HUES6 (cell line): ENCODE results near the gene STRADB.

Experiments
- H3K27ac ChIP-seq: 2 replicates; pipeline ENCODE4 v1.7.0; 2013; ENCODE audit warnings: low read depth, mild to moderate bottlenecking, low read length, inconsistent platforms
- H3K27me3 ChIP-seq: 2 replicates; pipeline ENCODE4 v1.6.1; 2013; ENCODE audit warnings: low read length; ENCODE audit not compliant: control insufficient read depth, insufficient read depth
- H3K36me3 ChIP-seq: 2 replicates; pipeline ENCODE4 v1.6.1; 2013; ENCODE audit warnings: low read length; ENCODE audit not compliant: control insufficient read depth, insufficient read depth
- H3K4me1 ChIP-seq: 2 replicates; pipeline ENCODE4 v1.6.1; 2013; ENCODE audit warnings: low read length; ENCODE audit not compliant: control insufficient read depth, insufficient read depth
- H3K4me3 ChIP-seq: 2 replicates; pipeline ENCODE4 v1.5.1; 2013; ENCODE audit warnings: low read depth, low read length
- H3K9ac ChIP-seq: one replicate; pipeline ENCODE4 v1.6.1; 2013; ENCODE audit warnings: mild to moderate bottlenecking, low read length
- H3K9me3 ChIP-seq: 2 replicates; pipeline ENCODE4 v1.6.1; 2013; ENCODE audit warnings: low read depth, low read length; ENCODE audit not compliant: control insufficient read depth, insufficient read depth

STRADB gene

DNA sequence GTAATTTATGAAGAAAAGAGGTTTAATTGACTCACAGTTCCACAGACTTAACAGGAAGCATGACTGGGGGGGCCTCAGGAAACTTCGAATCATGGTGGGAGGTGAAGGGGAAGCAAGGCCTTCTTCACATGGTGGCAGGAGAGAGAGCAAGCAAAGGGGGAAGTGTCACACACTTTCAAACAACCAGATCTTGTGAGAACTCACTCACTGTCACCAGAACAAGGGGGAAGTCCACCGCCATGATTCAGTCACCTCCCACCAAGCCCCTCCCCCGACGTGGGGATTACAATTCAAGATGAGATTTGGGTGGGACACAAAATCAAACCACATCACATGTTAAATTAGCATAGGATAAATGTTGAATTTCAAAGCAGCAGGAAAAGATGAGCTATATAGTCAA lies 56.2 kb downstream of the STRADB start:
- Histone ChIP-seq H3K9ac (no peak overlapping the region), H3K27me3 (no peaks in the 10 kb centered on the region), H3K9me3 (peaks cover 10% of the 10 kb centered on the region; the same call in 1 of the 2 replicates), H3K27ac (no peak overlapping the region), H3K36me3 (no peaks in the 10 kb centered on the region), H3K4me3 (no peak overlapping the region), H3K4me1 (no peaks in the 10 kb centered on the region)

DNA sequence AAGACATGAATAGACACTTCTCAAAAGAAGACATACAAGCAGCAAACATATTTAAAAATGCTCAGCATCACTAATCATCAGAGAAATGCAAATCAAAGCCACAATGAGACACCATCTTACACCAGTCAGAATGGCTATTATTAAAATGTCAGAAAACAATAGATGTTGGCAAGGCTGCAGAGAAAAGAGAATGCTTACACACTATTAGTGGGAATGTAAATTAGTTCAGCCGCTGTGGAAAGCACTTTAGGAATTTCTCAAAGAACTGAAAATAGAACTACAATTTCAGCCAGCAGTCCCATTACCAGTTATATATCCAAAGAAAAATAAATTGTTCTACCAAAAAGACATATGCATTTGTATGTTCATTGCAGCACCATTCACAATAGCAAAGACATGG lies 61.7 kb downstream of the STRADB start:
- no peaks in the 10 kb centered on the region for H3K27me3 ChIP-seq
- H3K4me3 ChIP-seq: no peak overlapping the region
- no peak overlapping the region for H3K27ac ChIP-seq
- H3K36me3 ChIP-seq: no peaks in the 10 kb centered on the region
- no peaks in the 10 kb centered on the region for H3K9me3 ChIP-seq
- no peaks in the 10 kb centered on the region for H3K4me1 ChIP-seq
- H3K9ac ChIP-seq: no peak overlapping the region

- H3K27ac ChIP-seq: no peak overlapping the region
- no peak overlapping the region for H3K9ac ChIP-seq
- H3K27me3 ChIP-seq: no peaks in the 10 kb centered on the region
- H3K4me1 ChIP-seq: no peaks in the 10 kb centered on the region
- H3K9me3 ChIP-seq: no peaks in the 10 kb centered on the region
- H3K4me3 ChIP-seq: no peak overlapping the region
- H3K36me3 ChIP-seq: no peaks in the 10 kb centered on the region
Observed at GRCh38 chr2:201515573-201516246, 64.2 kb downstream of the STRADB start.

- Histone ChIP-seq H3K36me3 (no peaks in the 10 kb centered on the region), H3K4me3 (no peak overlapping the region)
Observed at GRCh38 chr2:201517094-201517493, 65.6 kb downstream of the STRADB start.

DNA sequence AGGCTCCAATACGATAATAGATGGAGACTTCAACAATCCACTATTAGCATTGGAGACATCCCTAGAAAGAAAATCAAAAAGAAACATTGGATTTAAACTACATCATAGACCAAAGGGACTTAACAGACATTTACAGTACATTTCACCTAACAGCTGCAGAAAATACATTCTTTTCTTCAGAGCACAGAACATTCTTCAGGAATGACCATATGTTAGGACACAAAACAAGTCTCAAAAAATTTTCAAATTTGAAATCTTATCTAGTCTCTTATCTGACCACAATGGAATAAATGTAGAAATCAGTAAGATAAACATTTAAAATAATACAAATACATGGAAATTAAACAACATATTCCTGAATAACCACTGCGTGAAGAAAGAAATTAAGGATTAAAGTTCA lies 68.7 kb downstream of the STRADB start:
- H3K27me3 ChIP-seq: no peaks in the 10 kb centered on the region
- H3K36me3 ChIP-seq: no peaks in the 10 kb centered on the region
- no peaks in the 10 kb centered on the region for H3K9me3 ChIP-seq
- no peak overlapping the region for H3K4me3 ChIP-seq
- H3K4me1 ChIP-seq: no peaks in the 10 kb centered on the region
- H3K27ac ChIP-seq: no peak overlapping the region
- H3K9ac ChIP-seq: no peak overlapping the region

More at GRCh38 chr2:201517094-201517493, 65.6 kb downstream of the STRADB start:
- Histone ChIP-seq H3K9ac (no peak overlapping the region), H3K27ac (no peak overlapping the region), H3K9me3 (no peaks in the 10 kb centered on the region), H3K27me3 (no peaks in the 10 kb centered on the region), H3K4me1 (no peaks in the 10 kb centered on the region)

DNA sequence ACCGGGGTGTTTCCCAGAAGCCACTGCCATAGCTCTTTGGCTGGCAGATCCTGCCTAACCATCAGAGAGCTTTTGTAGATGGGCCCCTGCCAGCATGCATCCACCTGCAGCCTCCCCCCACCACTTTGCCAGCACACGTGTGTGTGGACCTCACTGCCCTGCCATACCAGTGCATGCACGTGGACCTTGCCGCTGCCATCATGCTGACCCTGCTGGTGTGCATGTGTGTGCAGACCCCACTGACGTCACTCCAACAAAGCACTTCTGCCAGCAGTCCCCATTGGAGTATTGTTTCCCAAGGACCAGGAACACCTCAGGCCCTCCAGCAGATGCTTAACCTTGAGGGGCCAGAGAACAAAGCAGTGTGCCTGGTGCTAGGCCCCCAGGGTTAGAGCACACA lies 71.4 kb downstream of the STRADB start:
- Histone ChIP-seq H3K9me3 (0 out of 2 replicates have a peak, but pooled peaks cover 2% of the 10 kb centered on the region), H3K9ac (no peak overlapping the region), H3K36me3 (no peaks in the 10 kb centered on the region), H3K4me1 (no peaks in the 10 kb centered on the region), H3K4me3 (no peak overlapping the region), H3K27me3 (no peaks in the 10 kb centered on the region), H3K27ac (no peak overlapping the region)

- H3K9me3 ChIP-seq: 0 out of 2 replicates have a peak, but pooled peaks cover 2% of the 10 kb centered on the region
- no peaks in the 10 kb centered on the region for H3K36me3 ChIP-seq
- H3K27me3 ChIP-seq: no peaks in the 10 kb centered on the region
- no peak overlapping the region for H3K9ac ChIP-seq
- no peak overlapping the region for H3K4me3 ChIP-seq
- H3K4me1 ChIP-seq: no peaks in the 10 kb centered on the region
- H3K27ac ChIP-seq: no peak overlapping the region
Observed at GRCh38 chr2:201523506-201523905, 72.0 kb downstream of the STRADB start.
